ENCODE data around the gene TMEM178B.

GRCh38 chr7:141461924-141462323, 388.1 kb downstream of the TMEM178B start:
- TF ChIP-seq EZH2phosphoT487 (IDR thresholded peaks at IDR 0.05; ENCODE audit: borderline replicate concordance, low read length) (no peak), CTCF (IDR thresholded peaks at IDR 0.05; ENCODE audit: low read depth, low read length, poor library complexity, severe bottlenecking) (no peak)

Data from DOHH2 (cell line).